Smooth muscle cell (in vitro differentiated cells): Measurements from ENCODE around the gene RAPGEF2. TPM values are rescaled to one million over a fixed set of nuclear protein-coding genes. Genes with fewer than 3 reads are reported as not detected.

Experiments
- DNase-seq: peaks from one replicate; lab custom pipeline; 2025; ENCODE audit not compliant: unreplicated experiment; lab: John Stamatoyannopoulos, UW
- H2AFZ ChIP-seq: fragments of 200-600 bp; sonication (generic); 2 replicates; pipeline ENCODE4 v1.6.0; 2016; ENCODE audit warnings: antibody characterized with exemption, low read depth, mild to moderate bottlenecking
- H3F3A ChIP-seq: fragments of 200-600 bp; sonication (generic); 2 replicates; pipeline ENCODE4 v1.6.0; 2017; ENCODE audit warnings: antibody characterized with exemption, low read depth
- H3K27ac ChIP-seq: fragments of 200-600 bp; sonication (generic); 2 replicates; pipeline ENCODE4 v1.5.1; 2016; ENCODE audit warnings: low read depth, mild to moderate bottlenecking
- H3K27me3 ChIP-seq: fragments of 200-600 bp; sonication (generic); 2 replicates; pipeline ENCODE4 v1.6.1; 2016; ENCODE audit warnings: low read depth, mild to moderate bottlenecking
- H3K36me3 ChIP-seq: fragments of 200-600 bp; sonication (generic); 2 replicates; pipeline ENCODE4 v1.5.1; 2016; ENCODE audit warnings: low read depth
- H3K4me1 ChIP-seq: fragments of 200-600 bp; sonication (generic); 2 replicates; pipeline ENCODE4 v1.5.1; 2016; ENCODE audit warnings: low read depth
- H3K4me2 ChIP-seq: fragments of 200-600 bp; sonication (generic); 2 replicates; pipeline ENCODE4 v1.6.0; 2016; ENCODE audit warnings: mild to moderate bottlenecking
- H3K4me3 ChIP-seq: fragments of 200-600 bp; sonication (generic); 2 replicates; pipeline ENCODE4 v1.5.1; 2016; ENCODE audit warnings: mild to moderate bottlenecking
- H3K79me2 ChIP-seq: fragments of 200-600 bp; sonication (generic); 2 replicates; pipeline ENCODE4 v1.6.0; 2016; ENCODE audit warnings: low read depth, mild to moderate bottlenecking
- H3K9ac ChIP-seq: fragments of 200-600 bp; sonication (generic); 2 replicates; pipeline ENCODE4 v1.6.0; 2016; ENCODE audit warnings: low read depth
- H3K9me3 ChIP-seq: fragments of 200-600 bp; sonication (generic); replicated peaks from 2 replicates; pipeline ENCODE4 v1.5.1; 2016; ENCODE audit warnings: low read depth
- H4K20me1 ChIP-seq: fragments of 200-600 bp; sonication (generic); 2 replicates; pipeline ENCODE4 v1.6.0; 2016; ENCODE audit warnings: low read depth
- CTCF ChIP-seq: fragments of 200-600 bp; sonication (generic); IDR thresholded peaks from 2 replicates; pipeline ENCODE4 v1.5.1; 2017; ENCODE audit warnings: borderline replicate concordance, mild to moderate bottlenecking, antibody characterized with exemption; ENCODE audit not compliant: insufficient read depth, poor library complexity, severe bottlenecking
- WGBS: methylation state at CpG from one replicate; pipeline ENCODE4 v1.1.7; 2016; ENCODE audit warnings: low lambda C conversion rate; 5-methylcytosine and 5-hydroxymethylcytosine counted together
- polyA plus RNA-seq: library from polyadenylated mRNA; unstranded; fragments of >200 nt; fragmentation: Nextera tagmentation; extraction: Ambion mirVana; gene quantifications from 2 replicates; pipeline ENCODE4 v1.2.1, GENCODE V29; 2016
- total RNA-seq: library from RNA; depleted of rRNA; stranded (reverse); fragments of >200 nt; gene quantifications from 2 replicates; pipeline ENCODE4 v1.2.3, GENCODE V29; 2014

RAPGEF2 gene
- total and polyA plus RNA-seq, 2 experiments from 2014 or later = 7.4 to 44.7 TPM

- Histone ChIP-seq H3K4me2 (no peak overlapping the region), H3K27ac (no peak overlapping the region), H2AFZ (no peak overlapping the region)
Measured at GRCh38 chr4:159366966-159367780, 264.3 kb downstream of the RAPGEF2 start.

GRCh38 chr4:159367781-159368080, 264.9 kb downstream of the RAPGEF2 start:
- Histone ChIP-seq H3K36me3 (no peaks in the 10 kb centered on the region), H3K4me1 (no peaks in the 10 kb centered on the region), H3F3A (no peaks in the 10 kb centered on the region), H3K27ac (no peak overlapping the region), H4K20me1 (no peaks in the 10 kb centered on the region), H3K9me3 (no peaks in the 10 kb centered on the region), H3K9ac (no peak overlapping the region), H3K79me2 (no peaks in the 10 kb centered on the region), H3K4me3 (no peak overlapping the region), H3K4me2 (no peak overlapping the region), H3K27me3 (no peaks in the 10 kb centered on the region), H2AFZ (no peak overlapping the region)
- 45% methylated on average over 2 of the region's 2 CpGs for WGBS
- no peak for DNase-seq
- no peak for TF ChIP-seq CTCF

More at GRCh38 chr4:159366966-159367780, 264.3 kb downstream of the RAPGEF2 start:
- no peaks in the 10 kb centered on the region for H3K36me3 ChIP-seq
- no peaks in the 10 kb centered on the region for H3K4me1 ChIP-seq
- H3K4me3 ChIP-seq = no peak overlapping the region
- H3K27me3 ChIP-seq = no peaks in the 10 kb centered on the region
- no peaks in the 10 kb centered on the region for H3F3A ChIP-seq
- no peaks in the 10 kb centered on the region for H3K9me3 ChIP-seq
- no peaks in the 10 kb centered on the region for H3K79me2 ChIP-seq
- no peaks in the 10 kb centered on the region for H4K20me1 ChIP-seq
- DNase-seq = no peak
- TF ChIP-seq CTCF = no peak
- no peak overlapping the region for H3K9ac ChIP-seq
- 77% methylated on average over 9 of the region's 9 CpGs for whole genome bisulfite sequencing

GRCh38 chr4:159368320-159368719, 265.4 kb downstream of the RAPGEF2 start:
- Histone ChIP-seq H4K20me1 (no peaks in the 10 kb centered on the region), H3K4me3 (no peak overlapping the region), H3K4me2 (no peak overlapping the region), H3K9me3 (no peaks in the 10 kb centered on the region), H3K27me3 (no peaks in the 10 kb centered on the region), H2AFZ (no peak overlapping the region), H3K79me2 (no peaks in the 10 kb centered on the region), H3K9ac (no peak overlapping the region), H3K36me3 (no peaks in the 10 kb centered on the region), H3K4me1 (no peaks in the 10 kb centered on the region), H3K27ac (no peak overlapping the region), H3F3A (no peaks in the 10 kb centered on the region)
- no peak for TF ChIP-seq CTCF
- WGBS = 85% methylated on average over 2 of the region's 2 CpGs
- DNase-seq = no peak

GRCh38 chr4:159369256-159369655, 266.4 kb downstream of the RAPGEF2 start:
- Histone ChIP-seq H3K9me3 (no peaks in the 10 kb centered on the region), H3F3A (no peaks in the 10 kb centered on the region), H4K20me1 (no peaks in the 10 kb centered on the region), H3K4me3 (no peak overlapping the region), H2AFZ (no peak overlapping the region), H3K9ac (no peak overlapping the region), H3K4me1 (no peaks in the 10 kb centered on the region), H3K4me2 (no peak overlapping the region), H3K36me3 (no peaks in the 10 kb centered on the region), H3K79me2 (no peaks in the 10 kb centered on the region), H3K27ac (no peak overlapping the region), H3K27me3 (no peaks in the 10 kb centered on the region)
- DNase-seq = no peak
- TF ChIP-seq CTCF = no peak
- WGBS = 98% methylated on average over 8 of the region's 8 CpGs
